Thoracic aorta endothelial cell (primary cell): ENCODE measurements around the gene NRTN. TPM values are rescaled to one million over a fixed set of nuclear protein-coding genes. Genes with fewer than 3 reads are reported as not detected.

Experiments used
- total RNA-seq: library from RNA; depleted of rRNA; stranded (reverse); fragments of >200 nt; gene quantifications from 2 replicates; pipeline ENCODE4 v1.2.3, GENCODE V29; 2012

NRTN gene
- not detected in 2 replicates for total RNA-seq

GRCh38 chr19:5804516-5805461, at the start of gene NRTN:
Gene NRTN, plus strand, starts transcription at chr19:5805067. Its CDS starts 19,099 bp downstream, at chr19:5824166.

GRCh38 chr19:5784581-5785147, 20.2 kb upstream of the NRTN start, which contains the start of gene PRR22:
Gene PRR22, minus strand, starts transcription at chr19:5784746. Its CDS starts 86 bp downstream, at chr19:5784660.

GRCh38 chr19:5790559-5791520, 14.0 kb upstream of the NRTN start, which contains the start of gene DUS3L:
Gene DUS3L, minus strand, starts transcription at chr19:5791163. Its CDS starts 22 bp downstream, at chr19:5791141.

GRCh38 chr19:5839065-5840017, 34.5 kb downstream of the NRTN start, which contains the start of gene FUT6:
Gene FUT6, minus strand, starts transcription at chr19:5839702. Its CDS starts 7,135 bp downstream, at chr19:5832567.

DNA sequence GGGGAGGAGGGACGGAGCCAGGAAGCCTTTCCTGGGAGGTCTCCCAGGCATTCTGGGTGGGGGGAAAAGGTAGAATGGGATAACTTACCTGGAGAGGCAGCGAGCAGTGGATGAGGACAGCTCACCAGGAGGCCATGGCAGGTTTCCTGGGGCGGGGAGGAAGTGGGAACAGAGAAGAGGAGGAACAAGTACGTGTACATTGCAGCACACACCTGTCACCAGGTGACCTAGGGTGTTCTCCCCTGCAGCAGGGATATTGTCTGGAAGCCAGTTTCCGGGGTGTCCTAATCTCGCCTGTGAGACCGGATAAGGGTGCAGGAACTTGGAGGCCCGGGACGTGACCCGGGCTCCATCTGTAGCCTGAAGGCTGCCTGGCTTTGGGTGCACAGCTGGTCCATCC, 46.4 kb downstream of the NRTN start, which contains the start of gene FUT3:
Gene FUT3, minus strand, starts transcription at position 148 of the 400 bp plus-strand sequence.

Other genes starting within 250 kb of the NRTN start
- not detected in 2 replicates for gene TINCR, start 237.1 kb upstream of the NRTN start, total RNA-seq
- gene SAFB2, start 182.3 kb upstream of the NRTN start, total RNA-seq, result 46.7 and 58.9 TPM in 2 replicates
- gene SAFB, start 182.0 kb upstream of the NRTN start, total RNA-seq, result 71.7 and 82.0 TPM in 2 replicates
- 18.9 and 19.5 TPM in 2 replicates for gene MICOS13, start 124.6 kb upstream of the NRTN start, total RNA-seq
- gene HSD11B1L, start 124.0 kb upstream of the NRTN start, total RNA-seq, result 3.2 and 3.5 TPM in 2 replicates
- 229 and 241 TPM in 2 replicates for gene RPL36, start 114.8 kb upstream of the NRTN start, total RNA-seq
- gene LONP1, start 84.9 kb upstream of the NRTN start, total RNA-seq, result 91.6 and 92.0 TPM in 2 replicates
- gene CATSPERD, start 84.4 kb upstream of the NRTN start, total RNA-seq, result not detected in 2 replicates
- 0.40 and 0.65 TPM in 2 replicates for gene PRR22, start 20.3 kb upstream of the NRTN start, total RNA-seq
- gene DUS3L, start 13.9 kb upstream of the NRTN start, total RNA-seq, result 20.0 and 28.7 TPM in 2 replicates
- gene FUT6, start 34.6 kb downstream of the NRTN start, total RNA-seq, result not detected in 2 replicates
- not detected in 2 replicates for gene FUT3, start 46.4 kb downstream of the NRTN start, total RNA-seq
- gene FUT5, start 65.5 kb downstream of the NRTN start, total RNA-seq, result not detected in 2 replicates
- 187 and 188 TPM in 2 replicates for gene NDUFA11, start 98.7 kb downstream of the NRTN start, total RNA-seq
- 3.5 and 3.7 TPM in 2 replicates for gene VMAC, start 99.8 kb downstream of the NRTN start, total RNA-seq
- gene CAPS, start 109.2 kb downstream of the NRTN start, total RNA-seq, result 1.4 and 1.6 TPM in 2 replicates
- gene RANBP3, start 173.1 kb downstream of the NRTN start, total RNA-seq, result 57.6 and 70.7 TPM in 2 replicates